Lower leg skin (tissue), 4 donors: ENCODE results near the gene POLH. TPM values are rescaled to one million over a fixed set of nuclear protein-coding genes. Genes with fewer than 3 reads are reported as not detected.

Experiments
- DNase-seq, 2 donors: peaks; one replicate each; pipeline ENCODE4 v3.0.0-alpha.2; 2019; ENCODE audit warnings: low spot score in 2 of 2
- H3K4me3 ChIP-seq: fragments of 200-600 bp; sonication (generic); 2 replicates; pipeline ENCODE4 v1.5.1; 2017; ENCODE audit warnings: mild to moderate bottlenecking, low read depth; ENCODE audit not compliant: poor library complexity, severe bottlenecking
- POLR2A ChIP-seq, 2 donors: fragments of 450-650 bp; IDR thresholded peaks; one replicate each; pipeline ENCODE4 v1.6.1; 2016 to 2017; ENCODE audit warnings: antibody characterized with exemption in 2 of 2, mild to moderate bottlenecking in 1 of 2, moderate library complexity in 1 of 2
- WGBS, 2 donors: methylation state at CpG; one replicate each; pipeline ENCODE4 v1.1.5; 2018; 5-methylcytosine and 5-hydroxymethylcytosine counted together
- intact Hi-C: fragments of 100-400 bp; cut with DNase I; formaldehyde crosslinking; loops from one replicate; pipeline ENCODE4 v1.15.0; 2023; ENCODE audit warnings: low total_unique reads
- total RNA-seq, 4 donors: library from RNA; depleted of rRNA; stranded (reverse); fragments of >200 nt; gene quantifications; one replicate each; pipeline ENCODE4 v1.1.0, GENCODE V29; 2016
- TF ChIP-seq, protein P1 (sequence below), 3 donors: fragments of 450-650 bp; IDR thresholded peaks; one replicate each; pipeline ENCODE4 v1.5.1; 2016; ENCODE audit warnings: antibody characterized with exemption in 3 of 3, mild to moderate bottlenecking in 3 of 3, moderate library complexity in 2 of 3

POLH gene
- total RNA-seq, 4 donors from 2014 or later, result 13.0 to 28.2 (median 15.7) TPM

DNA sequence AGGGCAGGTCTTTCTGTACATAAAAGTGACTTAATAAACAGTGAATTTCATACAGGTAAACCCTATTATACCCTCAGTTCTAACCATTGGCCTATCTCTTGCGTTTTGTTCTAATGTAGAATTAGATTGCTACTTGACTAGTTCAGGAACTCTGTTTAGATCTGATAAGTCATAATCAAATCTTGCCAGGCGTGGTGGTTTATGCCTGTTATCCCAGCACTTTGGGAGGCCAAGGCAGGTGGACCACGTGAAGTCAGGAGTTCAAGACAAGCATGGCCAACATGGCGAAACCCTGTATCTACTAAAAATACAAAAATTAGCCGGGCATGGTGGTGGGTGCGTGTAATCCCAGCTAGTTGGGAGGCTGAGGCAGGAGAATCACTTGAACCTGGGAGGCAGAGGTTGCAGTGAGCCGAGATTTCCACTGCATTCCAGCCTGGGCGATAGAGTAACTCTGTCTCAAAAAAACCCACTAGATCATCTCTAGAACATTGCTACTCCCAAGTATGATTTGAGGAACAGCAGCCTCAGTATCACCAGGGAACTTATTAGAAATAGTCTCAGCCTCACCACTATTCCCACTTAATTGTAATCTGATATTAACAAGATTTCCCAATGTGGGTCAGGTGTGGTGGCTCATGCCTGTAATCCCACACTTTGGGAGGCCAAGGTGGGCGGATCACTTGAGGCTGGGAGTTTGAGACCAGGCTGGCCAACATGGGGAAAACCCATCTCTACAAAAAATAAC, 40.9 kb downstream of the POLH start:
- WGBS, 2 donors, result 91 to 92% methylated on average over 9 of the region's 9 CpGs
- intact Hi-C loops, result no loop called here

DNA sequence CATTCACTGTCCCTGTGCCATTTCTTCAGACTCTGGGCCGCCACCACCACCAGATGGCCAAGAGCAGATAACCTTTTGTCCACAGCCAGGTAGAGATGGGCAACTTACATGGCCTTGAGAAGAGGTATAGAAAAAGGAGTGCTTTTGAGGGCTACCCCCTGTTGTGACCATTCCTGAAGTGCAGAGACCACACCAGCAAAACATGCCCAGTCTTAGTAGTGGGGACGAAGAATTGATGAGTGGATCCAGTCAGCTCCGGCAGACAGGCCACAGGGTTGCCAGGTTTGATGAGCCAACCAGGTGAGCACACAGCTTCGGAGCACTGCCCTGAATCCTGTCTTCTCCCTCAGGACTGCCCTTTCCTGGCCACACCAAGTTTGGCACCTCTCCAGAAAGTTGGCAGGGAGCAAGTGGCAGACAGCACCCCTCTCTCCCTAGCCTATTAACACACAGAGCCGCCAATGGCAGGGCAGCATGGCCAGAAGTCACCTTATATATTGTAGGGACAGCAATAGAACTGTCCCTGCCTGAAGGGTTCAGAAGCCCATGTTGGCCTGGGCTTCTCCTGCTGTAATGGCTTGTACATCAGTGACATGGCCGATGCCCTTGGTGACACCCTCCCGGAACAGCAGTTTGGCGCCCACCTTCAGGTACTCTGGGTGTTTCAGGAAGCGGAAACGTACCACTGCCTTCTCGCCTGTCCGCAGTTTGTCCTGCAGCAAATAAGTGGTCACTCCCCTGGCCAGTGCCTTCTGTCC, 45.3 kb downstream of the POLH start:
- H3K4me3 ChIP-seq, result no peak overlapping the region
- intact Hi-C loops, result no loop called here
- TF ChIP-seq, protein P1, sequence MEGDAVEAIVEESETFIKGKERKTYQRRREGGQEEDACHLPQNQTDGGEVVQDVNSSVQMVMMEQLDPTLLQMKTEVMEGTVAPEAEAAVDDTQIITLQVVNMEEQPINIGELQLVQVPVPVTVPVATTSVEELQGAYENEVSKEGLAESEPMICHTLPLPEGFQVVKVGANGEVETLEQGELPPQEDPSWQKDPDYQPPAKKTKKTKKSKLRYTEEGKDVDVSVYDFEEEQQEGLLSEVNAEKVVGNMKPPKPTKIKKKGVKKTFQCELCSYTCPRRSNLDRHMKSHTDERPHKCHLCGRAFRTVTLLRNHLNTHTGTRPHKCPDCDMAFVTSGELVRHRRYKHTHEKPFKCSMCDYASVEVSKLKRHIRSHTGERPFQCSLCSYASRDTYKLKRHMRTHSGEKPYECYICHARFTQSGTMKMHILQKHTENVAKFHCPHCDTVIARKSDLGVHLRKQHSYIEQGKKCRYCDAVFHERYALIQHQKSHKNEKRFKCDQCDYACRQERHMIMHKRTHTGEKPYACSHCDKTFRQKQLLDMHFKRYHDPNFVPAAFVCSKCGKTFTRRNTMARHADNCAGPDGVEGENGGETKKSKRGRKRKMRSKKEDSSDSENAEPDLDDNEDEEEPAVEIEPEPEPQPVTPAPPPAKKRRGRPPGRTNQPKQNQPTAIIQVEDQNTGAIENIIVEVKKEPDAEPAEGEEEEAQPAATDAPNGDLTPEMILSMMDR (IDR thresholded peaks at IDR 0.05), result no peak
- no peak for TF ChIP-seq POLR2A (IDR thresholded peaks at IDR 0.05)
- 91 to 95% methylated on average over 12 of the region's 12 CpGs for WGBS, 2 donors
- peak in 1 of 2 donors; percentile 78 for DNase-seq

More for the DNA sequence above, 40.9 kb downstream of the POLH start:
- TF ChIP-seq, protein P1 (IDR thresholded peaks at IDR 0.05), result no peak
- TF ChIP-seq POLR2A (IDR thresholded peaks at IDR 0.05), result no peak
- peak in 1 of 2 donors; percentile 28 for DNase-seq
- no peak overlapping the region for H3K4me3 ChIP-seq

- DNase-seq, result peak in 1 of 2 donors; percentile 48
- TF ChIP-seq POLR2A (IDR thresholded peaks at IDR 0.05), result no peak
- TF ChIP-seq, protein P1 (IDR thresholded peaks at IDR 0.05), result no peak
- 94 to 95% methylated on average over 10 of the region's 10 CpGs for WGBS, 2 donors
- no peak overlapping the region for H3K4me3 ChIP-seq
- intact Hi-C loops, result no loop called here
These were observed 45.8 kb downstream of the POLH start for GRCh38 chr6:43621836-43622180.

DNA sequence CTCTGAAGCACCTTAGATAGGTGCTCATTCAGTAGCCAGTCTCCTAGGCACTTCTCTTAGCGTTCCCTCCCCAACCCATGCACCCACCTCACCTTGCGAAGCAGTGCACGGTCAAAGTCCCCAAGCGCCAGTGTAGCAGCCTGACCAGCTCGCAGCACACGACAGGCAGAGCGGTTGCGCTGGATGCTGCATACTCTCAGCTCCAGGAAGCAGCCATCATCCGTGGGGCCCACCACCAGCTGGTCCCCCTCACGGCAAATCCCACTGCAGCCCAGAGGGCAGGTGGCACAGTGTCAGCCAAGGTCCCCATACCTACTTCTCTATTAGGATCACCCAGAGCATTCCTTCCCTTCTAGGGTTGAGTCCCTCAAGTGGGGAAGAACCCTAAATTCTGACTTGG, 46.6 kb downstream of the POLH start:
- DNase-seq, result peak in 1 of 2 donors; percentile 36
- intact Hi-C loops, result no loop called here
- 98% methylated on average over 10 of the region's 10 CpGs for WGBS, 2 donors
- TF ChIP-seq, protein P1 (IDR thresholded peaks at IDR 0.05), result no peak
- TF ChIP-seq POLR2A (IDR thresholded peaks at IDR 0.05), result no peak
- no peak overlapping the region for H3K4me3 ChIP-seq

DNA sequence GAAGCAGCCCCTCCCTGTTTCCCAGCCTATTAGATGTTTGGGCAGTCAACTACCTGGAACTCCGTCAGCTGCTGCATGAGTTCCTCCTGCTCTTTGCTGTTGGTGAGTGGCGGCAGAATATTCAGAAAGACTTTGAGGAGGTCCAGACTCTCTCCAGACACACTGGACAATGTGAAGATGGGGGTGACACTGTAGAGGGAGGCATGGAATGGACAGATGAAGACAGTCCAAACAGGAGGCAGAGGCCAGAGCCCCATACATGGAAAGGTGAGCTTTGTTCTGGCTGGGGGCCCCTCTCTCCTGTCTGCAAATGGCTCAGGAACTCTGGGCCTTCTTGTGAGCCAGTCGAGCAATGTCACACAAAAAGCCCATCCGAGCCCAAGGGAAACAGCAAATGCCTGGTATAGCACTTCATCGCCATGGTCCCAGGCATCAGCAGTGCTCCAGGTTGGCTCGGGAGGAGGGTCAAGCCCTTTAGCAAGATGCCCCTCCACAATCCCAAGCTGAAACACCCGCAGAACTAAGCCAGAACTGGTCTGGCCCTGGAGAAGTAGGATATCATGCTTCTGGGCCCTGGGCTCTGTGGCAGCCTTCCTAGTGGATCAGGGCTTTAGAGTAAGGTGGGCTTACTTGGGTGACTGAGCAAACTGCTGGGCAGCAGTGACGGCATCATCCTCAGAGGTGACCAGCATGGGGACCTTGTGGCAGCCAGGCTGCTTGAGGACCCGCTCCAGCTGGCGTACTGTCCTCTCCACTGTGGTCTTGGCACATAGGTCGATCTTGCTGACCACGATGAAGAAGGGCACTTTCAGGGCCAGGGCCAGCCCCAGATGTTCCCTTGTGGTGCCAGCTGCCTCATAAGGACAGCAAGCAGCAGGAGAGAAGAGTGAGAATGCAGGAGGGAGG, 48.1 kb downstream of the POLH start:
- H3K4me3 ChIP-seq, result no peak overlapping the region
- 84 to 94% methylated on average over 11 to 12 of the region's 12 CpGs for WGBS, 2 donors
- TF ChIP-seq, protein P1 (IDR thresholded peaks at IDR 0.05), result no peak
- no peak for TF ChIP-seq POLR2A (IDR thresholded peaks at IDR 0.05)
- intact Hi-C loops, result no loop called here
- DNase-seq, result peak in 1 of 2 donors; percentile 67
